ENCODE measurements around the gene SESN2. TPM values are rescaled to one million over a fixed set of nuclear protein-coding genes. Genes with fewer than 3 reads are reported as not detected.

The SESN2 gene
- total RNA-seq, 4 donors from 2014 or later, result 8.3 to 18.5 (median 12.8) TPM

- no peak for TF ChIP-seq CTCF (IDR thresholded peaks at IDR 0.05; ENCODE audit: low read depth)
Observed at GRCh38 chr1:28235755-28236655, 23.3 kb upstream of the SESN2 start, which contains the start of gene ATP5IF1. Gene ATP5IF1, plus strand, starts transcription at chr1:28236124. Its CDS starts 60 bp downstream, at chr1:28236184.

- no peak for TF ChIP-seq CTCF (IDR thresholded peaks at IDR 0.05; ENCODE audit: low read depth)
Observed at GRCh38 chr1:28236656-28237322, 22.5 kb upstream of the SESN2 start.

DNA sequence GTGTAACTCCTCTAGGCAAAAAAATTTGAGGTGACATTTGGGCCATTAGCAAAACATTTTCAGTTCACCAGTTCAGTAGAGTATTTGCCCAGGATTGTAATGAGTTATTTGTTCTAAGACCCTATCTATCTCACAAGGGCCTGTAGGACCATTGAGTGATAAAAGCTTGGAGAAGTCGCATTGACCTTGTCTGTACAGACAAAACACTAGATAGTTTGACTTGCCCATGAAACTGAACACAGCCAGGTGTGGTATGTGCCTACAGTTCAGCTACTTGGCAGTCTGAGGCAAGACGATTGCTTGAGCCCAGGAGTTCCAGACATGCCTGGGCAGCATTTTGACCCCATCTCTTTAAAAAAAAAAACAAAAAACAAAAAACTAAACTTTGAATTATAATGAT is 20.3 kb upstream of the SESN2 start:
- TF ChIP-seq CTCF (IDR thresholded peaks at IDR 0.05; ENCODE audit: low read depth), result no peak

DNA sequence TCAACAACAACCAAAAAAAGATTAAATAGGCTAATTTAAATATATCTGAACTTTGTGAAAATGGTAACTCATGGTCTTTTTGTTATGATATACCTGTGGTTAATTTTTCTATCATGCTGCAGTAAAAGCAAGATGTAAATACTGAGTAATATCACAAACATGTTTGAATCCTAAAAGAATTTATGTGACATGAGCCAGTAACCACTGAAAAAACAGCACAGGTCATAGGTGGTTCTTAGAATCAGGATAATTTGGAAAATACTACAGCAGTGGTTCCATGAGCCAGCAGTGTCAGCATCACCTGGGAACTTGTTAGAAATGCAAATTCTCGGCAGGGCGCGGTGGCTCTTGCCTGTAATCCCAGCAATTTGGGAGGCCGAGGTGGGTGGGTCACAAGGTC is 19.3 kb upstream of the SESN2 start:
- TF ChIP-seq CTCF (IDR thresholded peaks at IDR 0.05; ENCODE audit: low read depth), result no peak

DNA sequence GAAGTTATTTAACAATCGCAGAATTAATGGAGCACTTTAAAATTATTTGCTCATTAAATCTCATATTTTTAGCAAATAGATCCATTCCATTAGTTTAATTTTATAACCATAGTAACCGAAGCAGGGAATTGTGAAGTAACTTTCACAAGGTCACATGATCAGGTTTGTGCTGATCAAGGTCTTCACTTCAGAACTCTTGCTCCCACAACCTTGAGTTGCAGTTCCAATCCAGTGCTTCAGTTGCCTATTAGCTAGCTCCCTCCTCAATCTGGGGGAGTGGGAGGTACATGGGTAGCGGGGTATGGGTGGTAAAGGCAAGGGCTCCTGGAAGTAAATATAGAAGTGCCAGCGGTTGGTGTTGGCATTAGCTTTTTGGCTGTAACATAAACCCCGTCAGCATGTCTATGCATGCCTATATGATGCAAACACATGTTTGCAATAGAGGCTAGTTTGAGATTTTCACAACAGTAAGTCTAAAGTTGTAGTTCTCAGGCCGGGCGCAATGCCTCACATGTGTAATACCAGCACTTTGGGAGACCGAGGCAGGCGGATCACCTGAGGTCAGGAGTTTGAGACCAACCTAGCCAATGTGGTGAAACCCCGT is 17.6 kb upstream of the SESN2 start:
- no peak for TF ChIP-seq CTCF (IDR thresholded peaks at IDR 0.05; ENCODE audit: low read depth)

DNA sequence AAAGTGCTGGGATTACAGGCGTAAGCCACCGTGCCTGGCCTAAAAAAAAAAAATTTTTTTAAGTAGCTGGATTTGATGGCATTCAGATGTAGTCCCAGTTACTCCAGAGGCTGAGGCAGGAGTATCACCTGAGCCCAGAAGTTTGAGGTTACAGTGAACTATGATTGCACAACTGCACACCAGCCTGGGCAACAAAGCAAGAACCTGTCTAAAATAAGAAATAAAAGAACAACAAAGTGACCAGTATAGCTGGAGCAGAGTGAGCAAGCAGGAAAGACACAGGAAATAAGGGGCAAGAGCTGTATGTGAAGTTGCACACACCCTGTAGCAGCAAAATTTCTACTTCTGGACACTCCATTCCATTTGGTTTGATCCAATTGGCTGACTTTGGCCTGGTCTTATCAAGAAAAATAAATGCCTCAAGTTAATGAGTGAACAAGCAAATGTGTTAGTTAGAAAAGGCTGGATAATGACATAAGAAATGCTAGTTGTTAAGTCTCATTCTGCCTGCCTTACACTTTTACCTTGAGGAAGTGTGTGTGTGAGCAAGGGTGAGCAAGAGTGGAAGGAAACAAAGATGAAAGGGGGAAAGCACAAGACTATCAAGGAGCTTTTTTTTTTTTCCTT is 15.5 kb upstream of the SESN2 start:
- TF ChIP-seq CTCF (IDR thresholded peaks at IDR 0.05; ENCODE audit: low read depth), result no peak

All from subcutaneous adipose tissue (tissue), 4 donors.